MM.1S (cell line): ENCODE results near the gene TARS1.

Source experiments
- DNase-seq: peaks from one replicate; pipeline ENCODE4 v3.0.0-alpha.2; 2015
- H2AFZ ChIP-seq: fragments of 300-600 bp; sonication (generic); 2 replicates; pipeline ENCODE4 v1.6.0; 2016; ENCODE audit warnings: antibody characterized with exemption, low read length
- H3F3A ChIP-seq: fragments of 300-600 bp; sonication (generic); 2 replicates; pipeline ENCODE4 v1.6.1; 2016; ENCODE audit warnings: mild to moderate bottlenecking, antibody characterized with exemption, low read length, moderate library complexity, mixed read lengths; ENCODE audit not compliant: insufficient read depth
- H3K27ac ChIP-seq: fragments of 300-600 bp; sonication (generic); 2 replicates; pipeline ENCODE4 v1.5.1; 2016; ENCODE audit warnings: mild to moderate bottlenecking, low read length
- H3K27me3 ChIP-seq: fragments of 300-600 bp; sonication (generic); replicated peaks from 2 replicates; pipeline ENCODE4 v1.6.0; 2016; ENCODE audit warnings: low read length; ENCODE audit not compliant: insufficient read depth
- H3K36me3 ChIP-seq: fragments of 300-600 bp; sonication (generic); replicated peaks from 2 replicates; pipeline ENCODE4 v1.6.1; 2016; ENCODE audit warnings: mild to moderate bottlenecking, low read length, mixed read lengths; ENCODE audit not compliant: insufficient read depth
- H3K4me1 ChIP-seq: fragments of 300-600 bp; sonication (generic); 2 replicates; pipeline ENCODE4 v1.6.1; 2016; ENCODE audit warnings: low read length, mixed read lengths
- H3K4me2 ChIP-seq: fragments of 300-600 bp; sonication (generic); 2 replicates; pipeline ENCODE4 v1.6.0; 2016; ENCODE audit warnings: low read depth, low read length
- H3K4me3 ChIP-seq: fragments of 300-600 bp; sonication (generic); 2 replicates; pipeline ENCODE4 v1.5.1; 2016; ENCODE audit warnings: low read length, mixed read lengths
- H3K79me2 ChIP-seq: fragments of 300-600 bp; sonication (generic); 2 replicates; pipeline ENCODE4 v1.6.1; 2016; ENCODE audit warnings: mixed run types, low read length, mixed read lengths
- H3K9ac ChIP-seq: fragments of 300-600 bp; sonication (generic); 2 replicates; pipeline ENCODE4 v1.6.1; 2016; ENCODE audit warnings: low read length, mixed read lengths
- H3K9me2 ChIP-seq: fragments of 300-600 bp; sonication (generic); replicated peaks from 2 replicates; pipeline ENCODE4 v1.6.1; 2016; ENCODE audit warnings: mild to moderate bottlenecking, low read length, mixed read lengths; ENCODE audit not compliant: insufficient read depth
- H3K9me3 ChIP-seq: fragments of 300-600 bp; sonication (generic); replicated peaks from 2 replicates; pipeline ENCODE4 v1.6.1; 2016; ENCODE audit warnings: mild to moderate bottlenecking, low read length, mixed read lengths; ENCODE audit not compliant: insufficient read depth
- H4K20me1 ChIP-seq: fragments of 300-600 bp; sonication (generic); 2 replicates; pipeline ENCODE4 v1.6.1; 2016; ENCODE audit warnings: mild to moderate bottlenecking, low read length, moderate library complexity, mixed read lengths; ENCODE audit not compliant: insufficient read depth
- CTCF ChIP-seq: fragments of 300-600 bp; sonication (generic); IDR thresholded peaks from 2 replicates; pipeline ENCODE4 v1.5.1; 2016; ENCODE audit warnings: antibody characterized with exemption, low read length, mixed read lengths
- EZH2 ChIP-seq: fragments of 300-600 bp; sonication (generic); optimal IDR thresholded peaks from 2 replicates; pipeline ENCODE3; 2017; ENCODE audit warnings: low read depth, mild to moderate bottlenecking, antibody characterized with exemption, low read length, mixed read lengths
- EZH2phosphoT487 ChIP-seq: fragments of 300-600 bp; sonication (generic); IDR thresholded peaks from 2 replicates; pipeline ENCODE4 v1.6.1; 2018; ENCODE audit warnings: antibody characterized with exemption, low read length

Gene TARS1

GRCh38 chr5:33516421-33516820, 75.7 kb downstream of the TARS1 start:
- H3K79me2 ChIP-seq: no peaks in the 10 kb centered on the region
- no peak overlapping the region for H2AFZ ChIP-seq
- DNase-seq: no peak
- H3F3A ChIP-seq: no peaks in the 10 kb centered on the region
- no peak overlapping the region for H3K4me3 ChIP-seq
- H3K4me1 ChIP-seq: no peaks in the 10 kb centered on the region
- no peaks in the 10 kb centered on the region for H3K9me3 ChIP-seq
- no peak overlapping the region for H3K9ac ChIP-seq
- H3K27me3 ChIP-seq: no peaks in the 10 kb centered on the region
- no peaks in the 10 kb centered on the region for H4K20me1 ChIP-seq
- TF ChIP-seq CTCF (no peak), EZH2phosphoT487 (no peak), EZH2 (no peak)
- no peaks in the 10 kb centered on the region for H3K9me2 ChIP-seq
- no peak overlapping the region for H3K4me2 ChIP-seq
- H3K36me3 ChIP-seq: no peaks in the 10 kb centered on the region
- H3K27ac ChIP-seq: no peak overlapping the region
